PC-3 (cell line): ENCODE data around the gene RFX1. TPM values are rescaled to one million over a fixed set of nuclear protein-coding genes. Genes with fewer than 3 reads are reported as not detected.
"Not testable (repeated sequence)": the region's sequence is repeated elsewhere in the genome, so short reads cannot be mapped to it uniquely, and the experiment has no call there.

Experiments used
- ATAC-seq: fragments of 200-7000 bp; cut with Tn5 transposase; 2 replicates; pipeline ENCODE4 v1.9.1; 2020; ENCODE audit warnings: mild to moderate bottlenecking, moderate library complexity
- BruUV-seq: library from RNA; stranded (reverse); fragments of 400-500 nt; replicated peaks from 2 replicates; lab custom pipeline; 2021; lab: Mats Ljungman, UMichigan
- CTCF ChIA-PET: fragments of 300-600 bp; sonication (Branson Sonifier 250); formaldehyde crosslinking; loops from one replicate; lab custom pipeline; 2022; ENCODE audit warnings: antibody characterized with exemption; lab: Charles Lee
- POLR2A ChIA-PET: fragments of 300-600 bp; sonication (Branson Sonifier 250); formaldehyde crosslinking; loops from one replicate; lab custom pipeline; 2022; ENCODE audit warnings: antibody characterized with exemption; ENCODE audit not compliant: unreplicated experiment; lab: Charles Lee
- DNase-seq: peaks from one replicate; pipeline ENCODE4 v3.0.0-alpha.2; 2015
- H2AFZ ChIP-seq: fragments of 300-600 bp; sonication (generic); 2 replicates; pipeline ENCODE4 v1.6.0; 2016; ENCODE audit warnings: antibody characterized with exemption, low read length
- H3F3A ChIP-seq: fragments of 300-600 bp; sonication (generic); one replicate; pipeline ENCODE4 v1.6.0; 2017; ENCODE audit warnings: antibody characterized with exemption, low read length, control low read depth, mild to moderate bottlenecking; ENCODE audit not compliant: unreplicated experiment
- H3K27ac ChIP-seq: fragments of 300-600 bp; sonication (generic); 2 replicates; pipeline ENCODE4 v1.5.1; 2016; ENCODE audit warnings: mild to moderate bottlenecking, low read length
- H3K27me3 ChIP-seq: fragments of 300-600 bp; sonication (generic); 2 replicates; pipeline ENCODE4 v1.6.1; 2016; ENCODE audit warnings: low read length, mixed read lengths
- H3K36me3 ChIP-seq: fragments of 300-600 bp; sonication (generic); 2 replicates; pipeline ENCODE4 v1.6.1; 2016; ENCODE audit warnings: low read depth, mixed run types, low read length, mixed read lengths
- H3K4me1 ChIP-seq: fragments of 300-600 bp; sonication (generic); 2 replicates; pipeline ENCODE4 v1.5.1; 2016; ENCODE audit warnings: low read length; ENCODE audit not compliant: insufficient read depth
- H3K4me2 ChIP-seq: fragments of 300-600 bp; sonication (generic); 2 replicates; pipeline ENCODE4 v1.6.0; 2016; ENCODE audit warnings: low read length
- H3K4me3 ChIP-seq: fragments of 300-600 bp; sonication (generic); 2 replicates; pipeline ENCODE4 v1.5.1; 2016; ENCODE audit warnings: mild to moderate bottlenecking, low read length, mixed read lengths
- H3K79me2 ChIP-seq: fragments of 300-600 bp; sonication (generic); 2 replicates; pipeline ENCODE4 v1.6.1; 2017; ENCODE audit warnings: low read length, mixed read lengths
- H3K9ac ChIP-seq: fragments of 300-600 bp; sonication (generic); 2 replicates; pipeline ENCODE4 v1.6.0; 2016; ENCODE audit warnings: mild to moderate bottlenecking, low read length
- H3K9me2 ChIP-seq: fragments of 300-600 bp; sonication (generic); replicated peaks from 2 replicates; pipeline ENCODE4 v1.6.1; 2016; ENCODE audit warnings: mixed run types, low read length, mixed read lengths
- H3K9me3 ChIP-seq: fragments of 300-600 bp; sonication (generic); 2 replicates; pipeline ENCODE4 v1.6.1; 2016; ENCODE audit warnings: low read length, mixed read lengths
- H4K20me1 ChIP-seq: fragments of 300-600 bp; sonication (generic); 2 replicates; pipeline ENCODE4 v1.6.1; 2016; ENCODE audit warnings: low read length, mixed read lengths
- CTCF ChIP-seq: fragments of 300-600 bp; sonication (generic); conservative IDR thresholded peaks from 2 replicates; pipeline ENCODE4 v1.5.1; 2017; ENCODE audit warnings: antibody characterized with exemption, low read depth, mild to moderate bottlenecking, low read length
- EZH2 ChIP-seq: fragments of 300-600 bp; sonication (generic); IDR thresholded peaks from one replicate; pipeline ENCODE4 v1.6.1; 2017; ENCODE audit warnings: antibody characterized with exemption, mild to moderate bottlenecking, low read length; ENCODE audit not compliant: unreplicated experiment
- EZH2phosphoT487 ChIP-seq: fragments of 300-600 bp; sonication (generic); IDR thresholded peaks from 2 replicates; pipeline ENCODE4 v1.6.1; 2018; ENCODE audit warnings: mild to moderate bottlenecking, antibody characterized with exemption, low read length, borderline replicate concordance
- intact Hi-C: fragments of 100-400 bp; cut with micrococcal nuclease; formaldehyde crosslinking; loops from 2 replicates; pipeline ENCODE4 v1.9.0; 2023
- total RNA-seq: library from RNA; depleted of rRNA; stranded (reverse); fragments of >200 nt; gene quantifications from 2 replicates; pipeline ENCODE4 v1.2.3, GENCODE V29; 2014

RFX1 gene
- total RNA-seq, 1 experiment from 2014 or later: 7.5 TPM

- H3K9me3 ChIP-seq: no peaks in the 10 kb centered on the region
- TF ChIP-seq CTCF: no peak
- no peak for TF ChIP-seq EZH2phosphoT487
- no peak for TF ChIP-seq EZH2
- DNase-seq: no peak
- POLR2A ChIA-PET: no interaction called here
- ATAC-seq: no peak
- H3K9ac ChIP-seq: no peak overlapping the region
- H3K4me1 ChIP-seq: no peaks in the 10 kb centered on the region
- no peak overlapping the region for H3K27ac ChIP-seq
- no TSS peak for BruUV-seq
- no peaks in the 10 kb centered on the region for H4K20me1 ChIP-seq
- CTCF ChIA-PET: interaction anchor here (0.5 kb wide), 1 partner anchor 103 kb away, joined by 3 read pairs; no protein-coding TSS in a partner anchor
- no peak overlapping the region for H3K4me2 ChIP-seq
- H3K79me2 ChIP-seq: no peaks in the 10 kb centered on the region
- peaks cover 25% of the 10 kb centered on the region for H3K36me3 ChIP-seq
- no peak overlapping the region for H3K4me3 ChIP-seq
- H2AFZ ChIP-seq: no peak overlapping the region
- H3K9me2 ChIP-seq: no peaks in the 10 kb centered on the region
- H3F3A ChIP-seq: no peaks in the 10 kb centered on the region
- no peaks in the 10 kb centered on the region for H3K27me3 ChIP-seq
- intact Hi-C loops: no loop called here
Measured at GRCh38 chr19:13926715-13927114, 79.4 kb downstream of the RFX1 start.

DNA sequence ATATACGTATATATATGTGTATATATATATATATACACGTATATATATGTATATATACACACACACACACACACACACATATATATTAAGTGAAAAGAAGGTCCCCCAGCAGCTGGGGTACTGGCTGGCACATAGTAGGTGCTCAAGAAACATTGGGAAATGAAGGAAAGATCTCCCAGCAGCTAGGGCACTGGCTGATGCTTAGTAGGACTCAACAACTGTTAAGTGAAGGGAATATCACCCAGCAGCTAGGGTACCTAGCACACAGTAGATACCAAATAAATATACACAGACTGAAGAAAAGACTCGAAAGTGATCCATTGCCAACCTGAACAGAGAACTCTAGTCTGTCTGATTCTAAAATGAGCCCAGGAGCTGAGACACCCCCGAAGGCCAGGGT, 80.1 kb downstream of the RFX1 start:
- CTCF ChIA-PET: interaction anchor here (0.5 kb wide), 1 partner anchor 104 kb away, joined by 3 read pairs; no protein-coding TSS in a partner anchor
- Histone ChIP-seq H3K9me2 (no peaks in the 10 kb centered on the region), H2AFZ (no peak overlapping the region), H3K27me3 (no peaks in the 10 kb centered on the region), H3K27ac (no peak overlapping the region), H3K79me2 (no peaks in the 10 kb centered on the region), H3K4me2 (no peak overlapping the region), H3K9me3 (no peaks in the 10 kb centered on the region), H3K36me3 (peaks cover 32% of the 10 kb centered on the region), H4K20me1 (no peaks in the 10 kb centered on the region), H3K9ac (no peak overlapping the region), H3K4me1 (no peaks in the 10 kb centered on the region), H3F3A (no peaks in the 10 kb centered on the region), H3K4me3 (no peak overlapping the region)
- POLR2A ChIA-PET: no interaction called here
- intact Hi-C loops: no loop called here
- no TSS peak for BruUV-seq
- ATAC-seq (no peak), DNase-seq (no peak)
- TF ChIP-seq EZH2phosphoT487: no peak
- TF ChIP-seq EZH2: no peak
- TF ChIP-seq CTCF: no peak

- H3K9ac ChIP-seq: no peak overlapping the region
- TF ChIP-seq EZH2: no peak
- TF ChIP-seq CTCF: no peak
- no peak for TF ChIP-seq EZH2phosphoT487
- ATAC-seq (no peak), DNase-seq (no peak)
- intact Hi-C loops: no loop called here
- H3F3A ChIP-seq: no peaks in the 10 kb centered on the region
- H3K27me3 ChIP-seq: no peaks in the 10 kb centered on the region
- ChIA-PET POLR2A (no interaction called here), CTCF (no interaction called here)
- H3K4me1 ChIP-seq: no peaks in the 10 kb centered on the region
- H3K4me3 ChIP-seq: no peak overlapping the region
- no peak overlapping the region for H3K4me2 ChIP-seq
- H3K9me2 ChIP-seq: no peaks in the 10 kb centered on the region
- H3K79me2 ChIP-seq: no peaks in the 10 kb centered on the region
- peaks cover 55% of the 10 kb centered on the region for H3K36me3 ChIP-seq
- H2AFZ ChIP-seq: no peak overlapping the region
- no TSS peak for BruUV-seq
- no peaks in the 10 kb centered on the region for H4K20me1 ChIP-seq
- no peak overlapping the region for H3K27ac ChIP-seq
- H3K9me3 ChIP-seq: no peaks in the 10 kb centered on the region
Measured at GRCh38 chr19:13923194-13923987, 82.7 kb downstream of the RFX1 start.

- H3F3A ChIP-seq, ATAC-seq, BruUV-seq, POLR2A ChIA-PET, H3K4me1 ChIP-seq, H3K27ac ChIP-seq, H3K4me2 ChIP-seq, H3K4me3 ChIP-seq, H3K9me3 ChIP-seq, H3K9me2 ChIP-seq, H2AFZ ChIP-seq, H3K27me3 ChIP-seq, CTCF ChIA-PET, DNase-seq, H3K79me2 ChIP-seq, H4K20me1 ChIP-seq, H3K9ac ChIP-seq, intact Hi-C loops: not testable (repeated sequence)
- H3K36me3 ChIP-seq: peaks cover 58% of the 10 kb centered on the region
Measured at GRCh38 chr19:13922118-13922517, 84.0 kb downstream of the RFX1 start.
